Measurements from ENCODE around the gene P2RY10.

Gene P2RY10

GRCh38 chrX:78945186-78945912 lies at the start of gene P2RY10:
P2RY10 (plus strand) TSS chrX:78945391; CDS start chrX:78960521, 15,130 bp downstream.
- Mint-ChIP-seq H3K36me3 (ENCODE audit: low read depth) (peaks cover 38% of the 10 kb centered on the region), H3K4me1 (ENCODE audit: low read depth) (peaks cover 40% of the 10 kb centered on the region), H3K27ac (peak within 1 kb of the TSS; percentile 97), H3K4me3 (peak within 1 kb of the TSS; percentile 96), H3K9me3 (peaks cover 4% of the 10 kb centered on the region), H3K27me3 (ENCODE audit: low read depth) (no peaks in the 10 kb centered on the region)
- no peak for DNase-seq (ENCODE audit: low spot score)

- DNase-seq (ENCODE audit: low spot score): no peak
- peaks cover 8% of the 10 kb centered on the region for H3K4me1 Mint-ChIP-seq (ENCODE audit: low read depth)
- no peak overlapping the region for H3K4me3 Mint-ChIP-seq
- no peak overlapping the region for H3K27ac Mint-ChIP-seq
- H3K9me3 Mint-ChIP-seq: peaks cover 8% of the 10 kb centered on the region
- peaks cover 2% of the 10 kb centered on the region for H3K36me3 Mint-ChIP-seq (ENCODE audit: low read depth)
- H3K27me3 Mint-ChIP-seq (ENCODE audit: low read depth): no peaks in the 10 kb centered on the region
Measured at GRCh38 chrX:78922754-78923153, 22.4 kb upstream of the P2RY10 start.

- Mint-ChIP-seq H3K27ac (peak overlapping the region; percentile 75), H3K4me3 (peak overlapping the region; percentile 24), H3K9me3 (peaks cover 8% of the 10 kb centered on the region), H3K36me3 (ENCODE audit: low read depth) (peaks cover 2% of the 10 kb centered on the region), H3K27me3 (ENCODE audit: low read depth) (no peaks in the 10 kb centered on the region), H3K4me1 (ENCODE audit: low read depth) (peaks cover 8% of the 10 kb centered on the region)
- no peak for DNase-seq (ENCODE audit: low spot score)
Measured at GRCh38 chrX:78923198-78924015, 21.8 kb upstream of the P2RY10 start.

- Mint-ChIP-seq H3K9me3 (peaks cover 15% of the 10 kb centered on the region), H3K4me3 (no peak overlapping the region), H3K4me1 (ENCODE audit: low read depth) (peaks cover 5% of the 10 kb centered on the region)
Measured at GRCh38 chrX:78931814-78932213, 13.4 kb upstream of the P2RY10 start.

GRCh38 chrX:78934866-78935265 lies 10.3 kb upstream of the P2RY10 start:
- Mint-ChIP-seq H3K27ac (no peak overlapping the region), H3K27me3 (ENCODE audit: low read depth) (no peaks in the 10 kb centered on the region), H3K9me3 (peaks cover 22% of the 10 kb centered on the region), H3K4me1 (ENCODE audit: low read depth) (peaks cover 5% of the 10 kb centered on the region), H3K36me3 (ENCODE audit: low read depth) (peaks cover 7% of the 10 kb centered on the region), H3K4me3 (no peak overlapping the region)
- DNase-seq (ENCODE audit: low spot score): no peak

More at GRCh38 chrX:78931814-78932213, 13.4 kb upstream of the P2RY10 start:
- no peak for DNase-seq (ENCODE audit: low spot score)
- Mint-ChIP-seq H3K27me3 (ENCODE audit: low read depth) (no peaks in the 10 kb centered on the region), H3K36me3 (ENCODE audit: low read depth) (peaks cover 4% of the 10 kb centered on the region), H3K27ac (no peak overlapping the region)

- Mint-ChIP-seq H3K27ac (peak overlapping the region; percentile 97), H3K27me3 (ENCODE audit: low read depth) (no peaks in the 10 kb centered on the region), H3K4me1 (ENCODE audit: low read depth) (peaks cover 31% of the 10 kb centered on the region), H3K9me3 (peaks cover 9% of the 10 kb centered on the region), H3K4me3 (no peak overlapping the region), H3K36me3 (ENCODE audit: low read depth) (peaks cover 31% of the 10 kb centered on the region)
- DNase-seq (ENCODE audit: low spot score): no peak
Measured at GRCh38 chrX:78944351-78944750, 840 bp upstream of the P2RY10 start.

- peaks cover 4% of the 10 kb centered on the region for H3K9me3 Mint-ChIP-seq
Measured at GRCh38 chrX:78946178-78946931, 1.2 kb downstream of the P2RY10 start.

GRCh38 chrX:78950009-78950835 lies 5.0 kb downstream of the P2RY10 start:
- no peaks in the 10 kb centered on the region for H3K27me3 Mint-ChIP-seq (ENCODE audit: low read depth)

More at GRCh38 chrX:78946178-78946931, 1.2 kb downstream of the P2RY10 start:
- peak overlapping the region; percentile 96 for H3K4me3 Mint-ChIP-seq
- H3K4me1 Mint-ChIP-seq (ENCODE audit: low read depth): peaks cover 44% of the 10 kb centered on the region
- peaks cover 43% of the 10 kb centered on the region for H3K36me3 Mint-ChIP-seq (ENCODE audit: low read depth)
- H3K27ac Mint-ChIP-seq: peak overlapping the region; percentile 97
- no peaks in the 10 kb centered on the region for H3K27me3 Mint-ChIP-seq (ENCODE audit: low read depth)
- DNase-seq (ENCODE audit: low spot score): no peak

GRCh38 chrX:78957049-78957767 lies 12.0 kb downstream of the P2RY10 start:
- Mint-ChIP-seq H3K9me3 (peaks cover 3% of the 10 kb centered on the region), H3K27me3 (ENCODE audit: low read depth) (no peaks in the 10 kb centered on the region), H3K4me3 (peak overlapping the region; percentile 35), H3K36me3 (ENCODE audit: low read depth) (peaks cover 84% of the 10 kb centered on the region), H3K4me1 (ENCODE audit: low read depth) (peaks cover 62% of the 10 kb centered on the region), H3K27ac (peak overlapping the region; percentile 63)
- no peak for DNase-seq (ENCODE audit: low spot score)

More at GRCh38 chrX:78950009-78950835, 5.0 kb downstream of the P2RY10 start:
- Mint-ChIP-seq H3K36me3 (ENCODE audit: low read depth) (peaks cover 63% of the 10 kb centered on the region), H3K4me1 (ENCODE audit: low read depth) (peaks cover 46% of the 10 kb centered on the region), H3K9me3 (no peaks in the 10 kb centered on the region), H3K4me3 (peak overlapping the region; percentile 96), H3K27ac (peak overlapping the region; percentile 62)
- DNase-seq (ENCODE audit: low spot score): no peak

- no peak for DNase-seq (ENCODE audit: low spot score)
- peak overlapping the region; percentile 8 for H3K4me3 Mint-ChIP-seq
- H3K4me1 Mint-ChIP-seq (ENCODE audit: low read depth): peaks cover 60% of the 10 kb centered on the region
- H3K27ac Mint-ChIP-seq: peak overlapping the region; percentile 63
- H3K27me3 Mint-ChIP-seq (ENCODE audit: low read depth): no peaks in the 10 kb centered on the region
- H3K9me3 Mint-ChIP-seq: peaks cover 4% of the 10 kb centered on the region
- H3K36me3 Mint-ChIP-seq (ENCODE audit: low read depth): peaks cover 83% of the 10 kb centered on the region
Measured at GRCh38 chrX:78957768-78958130, 12.6 kb downstream of the P2RY10 start.

- peak overlapping the region; percentile 69 for H3K27ac Mint-ChIP-seq
- peaks cover 4% of the 10 kb centered on the region for H3K9me3 Mint-ChIP-seq
- H3K36me3 Mint-ChIP-seq (ENCODE audit: low read depth): peaks cover 83% of the 10 kb centered on the region
- H3K4me1 Mint-ChIP-seq (ENCODE audit: low read depth): peaks cover 62% of the 10 kb centered on the region
- peak overlapping the region; percentile 70 for H3K4me3 Mint-ChIP-seq
- no peak for DNase-seq (ENCODE audit: low spot score)
- H3K27me3 Mint-ChIP-seq (ENCODE audit: low read depth): no peaks in the 10 kb centered on the region
Measured at GRCh38 chrX:78958419-78959116, 13.4 kb downstream of the P2RY10 start.

- peaks cover 4% of the 10 kb centered on the region for H3K9me3 Mint-ChIP-seq
- no peaks in the 10 kb centered on the region for H3K27me3 Mint-ChIP-seq (ENCODE audit: low read depth)
- no peak overlapping the region for H3K4me3 Mint-ChIP-seq
- no peak for DNase-seq (ENCODE audit: low spot score)
- H3K4me1 Mint-ChIP-seq (ENCODE audit: low read depth): peaks cover 56% of the 10 kb centered on the region
- H3K36me3 Mint-ChIP-seq (ENCODE audit: low read depth): peaks cover 79% of the 10 kb centered on the region
- H3K27ac Mint-ChIP-seq: no peak overlapping the region
Measured at GRCh38 chrX:78960888-78961287, 15.7 kb downstream of the P2RY10 start.

Measured in T-helper 2 cell treated with Interferon-gamma antibody and Interleukin-4, amounts not matched to agents 5 μg/mL and 100 μg/mL, for 36 hours (primary cell).